Psoas muscle (tissue), 8 donors: Measurements from ENCODE around the gene GNAZ. TPM values are rescaled to one million over a fixed set of nuclear protein-coding genes. Genes with fewer than 3 reads are reported as not detected.

Experiments used
- ATAC-seq, 4 donors: fragments of 200-7000 bp; cut with Tn5 transposase; one replicate each; pipeline ENCODE4 v1.9.1; 2020; ENCODE audit warnings: moderate library complexity in 3 of 4, mild to moderate bottlenecking in 2 of 4
- DNase-seq, 2 donors: peaks; one replicate each; pipeline ENCODE4 v3.0.0-alpha.2; 2020
- H3K27ac ChIP-seq: fragments of 200-600 bp; one replicate; pipeline ENCODE4 v1.8.0; 2022
- H3K27me3 ChIP-seq, 3 donors: fragments of 200-600 bp in 1 of 3; one replicate each; pipeline versions ENCODE4 v1.6.1 to v1.8.0; 2013 to 2022; ENCODE audit warnings: low read length in 2 of 3, mild to moderate bottlenecking in 2 of 3, moderate library complexity in 1 of 3; ENCODE audit not compliant: insufficient read depth in 3 of 3
- H3K36me3 ChIP-seq, 2 donors: fragments of 200-600 bp in 1 of 2; one replicate each; pipeline versions ENCODE4 v1.6.1 to v1.8.0; 2013 to 2022; ENCODE audit warnings: low read depth in 1 of 2, mild to moderate bottlenecking in 1 of 2, moderate library complexity in 1 of 2; ENCODE audit not compliant: insufficient read depth in 1 of 2
- H3K4me1 ChIP-seq: fragments of 200-600 bp; one replicate; pipeline ENCODE4 v1.8.0; 2022
- H3K4me3 ChIP-seq: fragments of 200-600 bp; one replicate; pipeline ENCODE4 v1.8.0; 2022; ENCODE audit warnings: mild to moderate bottlenecking
- H3K9me3 ChIP-seq: fragments of 200-600 bp; one replicate; pipeline ENCODE4 v1.8.0; 2022
- WGBS, 3 donors: extraction: QIAGEN DNeasy Blood & Tissue Kit; methylation state at CpG; one replicate each; pipeline versions ENCODE4 v1.1.6 to v1.1.7; 2013; 5-methylcytosine and 5-hydroxymethylcytosine counted together
- intact Hi-C, 2 donors: fragments of 100-400 bp; cut with DNase I; formaldehyde crosslinking; loops; one replicate each; pipeline versions ENCODE4 v1.11.0 to v1.14.2; 2022
- polyA plus RNA-seq, 3 donors: library from polyadenylated mRNA; stranded (reverse); fragments of 200-250 nt; gene quantifications; one replicate each; pipeline ENCODE4 v1.2.3, GENCODE V29; 2013
- total RNA-seq, 4 donors: library from RNA; stranded (reverse); fragmentation: NEBNext Ultra II Directional in 2 of 4; extraction: Animal tissue kit (Norgen Biotek cat#: 25700) in 2 of 4; gene quantifications; one replicate each; pipeline versions ENCODE4 v1.2.1 to v1.2.4, GENCODE V29; 2021 to 2023
- TF ChIP-seq, protein P1 (sequence below): fragments of 200-600 bp; IDR thresholded peaks from one replicate; pipeline ENCODE4 v1.8.0; 2022; ENCODE audit warnings: antibody characterized with exemption
- donor health status: healthy with polysubstance abuse.
- donor health status: DM: no; HTN: no; CAD: no; lungs with moderate emphysema.
- donor health status: Bipolar disorder and iron deficiency.
- donor health status: healthy.
- donor health status: DM: yes; HTN: yes; CAD: no.
- donor health status: DM: no; HTN: no; CAD: no.
- donor health status: DM: no; HTN: no; CAD: no.
- donor health status: DM: yes; HTN: yes; CAD: no.

Gene GNAZ
- total and polyA plus RNA-seq, 7 donors, result 0.99 to 3.9 (median 1.7) TPM

DNA sequence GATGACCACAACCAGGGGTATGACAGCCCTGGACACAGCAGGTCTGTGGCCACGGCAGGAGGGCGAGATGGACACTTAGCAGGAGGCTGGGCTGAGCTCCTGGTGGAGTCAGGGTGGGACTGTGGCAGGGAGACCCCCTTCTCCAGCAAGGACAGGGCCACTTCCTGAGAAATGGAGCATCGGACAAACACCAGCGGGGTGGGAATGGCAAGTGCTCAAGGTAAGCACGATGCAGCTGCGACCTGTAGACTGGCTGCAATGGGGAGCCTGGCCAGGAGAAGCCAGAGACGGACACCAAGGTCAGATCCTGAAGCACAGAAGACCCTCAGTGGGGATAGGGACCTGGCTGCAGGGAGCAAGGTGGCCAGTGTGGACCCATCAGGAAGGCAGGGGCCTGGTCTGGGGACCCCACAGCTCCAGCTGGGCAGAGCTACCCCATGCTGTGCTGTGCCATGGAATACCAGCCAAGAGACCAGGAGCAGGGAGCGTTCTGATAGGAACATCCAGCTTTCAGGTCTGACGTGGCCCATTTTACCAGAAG is 42.2 kb downstream of the GNAZ start:
- no peak overlapping the region for H3K27ac ChIP-seq

GRCh38 chr22:23113067-23113846 is 42.9 kb downstream of the GNAZ start:
- Histone ChIP-seq H3K9me3 (no peaks in the 10 kb centered on the region), H3K27me3 (peaks cover 0 to 7% (median 0%) of the 10 kb centered on the region in 3 donors), H3K4me1 (no peaks in the 10 kb centered on the region), H3K4me3 (no peak overlapping the region), H3K36me3 (no peaks in the 10 kb centered on the region), H3K27ac (no peak overlapping the region)
- peak; percentile 31 to 51 (median 38) for ATAC-seq
- intact Hi-C loops, result no loop called here
- WGBS, 3 donors, result 34 to 46% (median 37%) methylated on average over 14 of the region's 14 CpGs
- DNase-seq, result peak in 1 of 2 donors; percentile 71
- TF ChIP-seq, protein P1, sequence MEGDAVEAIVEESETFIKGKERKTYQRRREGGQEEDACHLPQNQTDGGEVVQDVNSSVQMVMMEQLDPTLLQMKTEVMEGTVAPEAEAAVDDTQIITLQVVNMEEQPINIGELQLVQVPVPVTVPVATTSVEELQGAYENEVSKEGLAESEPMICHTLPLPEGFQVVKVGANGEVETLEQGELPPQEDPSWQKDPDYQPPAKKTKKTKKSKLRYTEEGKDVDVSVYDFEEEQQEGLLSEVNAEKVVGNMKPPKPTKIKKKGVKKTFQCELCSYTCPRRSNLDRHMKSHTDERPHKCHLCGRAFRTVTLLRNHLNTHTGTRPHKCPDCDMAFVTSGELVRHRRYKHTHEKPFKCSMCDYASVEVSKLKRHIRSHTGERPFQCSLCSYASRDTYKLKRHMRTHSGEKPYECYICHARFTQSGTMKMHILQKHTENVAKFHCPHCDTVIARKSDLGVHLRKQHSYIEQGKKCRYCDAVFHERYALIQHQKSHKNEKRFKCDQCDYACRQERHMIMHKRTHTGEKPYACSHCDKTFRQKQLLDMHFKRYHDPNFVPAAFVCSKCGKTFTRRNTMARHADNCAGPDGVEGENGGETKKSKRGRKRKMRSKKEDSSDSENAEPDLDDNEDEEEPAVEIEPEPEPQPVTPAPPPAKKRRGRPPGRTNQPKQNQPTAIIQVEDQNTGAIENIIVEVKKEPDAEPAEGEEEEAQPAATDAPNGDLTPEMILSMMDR, result no peak

More for the DNA sequence above, 42.2 kb downstream of the GNAZ start:
- TF ChIP-seq, protein P1, result no peak
- H3K9me3 ChIP-seq, result no peaks in the 10 kb centered on the region
- 63 to 84% (median 77%) methylated on average over 9 of the region's 9 CpGs for WGBS, 3 donors
- H3K4me1 ChIP-seq, result no peaks in the 10 kb centered on the region
- ATAC-seq, result no peak
- DNase-seq, result no peak
- H3K36me3 ChIP-seq, result no peaks in the 10 kb centered on the region
- no peak overlapping the region for H3K4me3 ChIP-seq
- H3K27me3 ChIP-seq, result peaks cover 0 to 7% (median 0%) of the 10 kb centered on the region in 3 donors
- intact Hi-C loops, result no loop called here

DNA sequence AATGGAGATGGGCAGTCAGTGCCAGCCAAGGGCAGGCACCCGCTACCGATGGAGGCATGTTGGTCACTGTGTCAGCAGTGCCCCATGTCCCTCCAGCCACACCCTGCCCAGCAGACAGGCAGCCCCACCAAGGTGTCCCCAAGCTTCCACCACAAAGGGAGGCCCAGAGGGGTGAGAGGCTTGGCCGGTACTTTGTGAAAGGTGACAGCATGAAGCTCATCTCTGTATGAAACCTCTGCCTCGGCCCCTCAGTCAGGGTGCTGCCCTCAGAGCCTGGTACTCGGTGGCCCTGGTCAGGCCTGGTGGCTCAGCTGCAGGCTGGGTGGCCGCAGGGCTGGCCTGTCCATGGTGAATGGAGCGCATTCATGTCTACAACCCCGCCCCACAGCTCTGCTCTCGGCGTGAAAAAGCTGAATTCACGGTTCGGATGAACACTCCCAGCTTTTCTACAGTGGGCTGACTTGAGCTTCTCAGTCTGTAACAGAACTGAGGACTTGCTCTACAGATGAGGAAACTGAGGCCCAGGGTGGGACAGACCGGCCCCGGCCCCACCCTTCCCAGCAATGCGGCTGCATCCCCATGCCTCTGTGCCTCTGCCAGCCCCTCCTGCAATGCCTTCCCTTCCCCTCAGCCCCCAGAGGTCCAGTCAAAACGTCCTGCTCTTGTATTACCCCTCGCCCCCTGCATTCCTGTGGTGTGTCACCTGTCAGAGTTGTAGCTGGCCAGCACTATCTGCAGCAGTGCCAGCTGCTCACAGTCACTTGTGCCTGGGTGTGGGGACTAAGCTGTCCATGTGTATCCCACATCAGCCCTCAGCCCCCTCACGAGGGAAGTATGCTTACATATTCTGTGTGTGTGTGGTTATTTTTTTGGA is 43.8 kb downstream of the GNAZ start:
- Histone ChIP-seq H3K27me3 (peaks cover 0 to 7% (median 0%) of the 10 kb centered on the region in 3 donors), H3K4me1 (no peaks in the 10 kb centered on the region), H3K27ac (no peak overlapping the region), H3K9me3 (no peaks in the 10 kb centered on the region), H3K4me3 (no peak overlapping the region), H3K36me3 (no peaks in the 10 kb centered on the region)
- intact Hi-C loops, result no loop called here
- 46 to 64% (median 46%) methylated on average over 18 of the region's 18 CpGs for WGBS, 3 donors
- TF ChIP-seq, protein P1, result no peak
- ATAC-seq, result no peak
- DNase-seq, result no peak

DNA sequence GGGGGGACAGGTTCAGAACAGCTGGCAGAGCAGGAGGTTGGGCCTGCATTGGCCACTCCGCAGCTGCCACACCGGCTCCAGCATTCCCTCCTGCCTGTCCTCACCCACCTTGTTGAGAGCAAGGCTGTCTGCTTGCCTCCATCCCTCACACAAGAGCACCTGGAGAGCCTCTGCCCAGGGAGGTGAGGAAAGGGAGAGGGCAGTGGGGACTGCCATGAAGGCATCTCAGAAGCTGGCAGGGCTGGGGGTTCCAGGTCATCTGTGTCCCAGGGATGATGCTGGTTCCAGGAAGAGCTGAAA is 44.4 kb downstream of the GNAZ start:
- no peak overlapping the region for H3K4me3 ChIP-seq
- H3K4me1 ChIP-seq, result no peaks in the 10 kb centered on the region
- WGBS, 3 donors, result 44 to 71% (median 62%) methylated on average over 2 of the region's 2 CpGs
- ATAC-seq, result no peak
- H3K27me3 ChIP-seq, result peaks cover 0 to 7% (median 0%) of the 10 kb centered on the region in 3 donors
- intact Hi-C loops, result no loop called here
- H3K27ac ChIP-seq, result no peak overlapping the region
- no peak for DNase-seq
- TF ChIP-seq, protein P1, result no peak
- H3K9me3 ChIP-seq, result no peaks in the 10 kb centered on the region
- H3K36me3 ChIP-seq, result no peaks in the 10 kb centered on the region
